Right lobe of liver (tissue), 4 donors: ENCODE measurements around the gene DIS3L2.

Experiments
- POLR2A ChIP-seq: fragments of 450-650 bp; IDR thresholded peaks from one replicate; pipeline ENCODE4 v1.6.1; 2017; ENCODE audit warnings: antibody characterized with exemption, mild to moderate bottlenecking
- TF ChIP-seq, protein P1 (sequence below), 4 donors: fragments of 200-600 bp in 3 of 4; fragments of 450-650 bp in 1 of 4; IDR thresholded peaks; one replicate each; pipeline versions ENCODE4 v1.5.1 to v1.8.0; 2016 to 2022; ENCODE audit warnings: antibody characterized with exemption in 4 of 4, mild to moderate bottlenecking in 2 of 4
- donor health status: DM: no; HTN: no; CAD: no.
- donor health status: DM: no; HTN: no; CAD: no.
- donor health status: DM: no; HTN: yes; CAD: no.

DNA sequence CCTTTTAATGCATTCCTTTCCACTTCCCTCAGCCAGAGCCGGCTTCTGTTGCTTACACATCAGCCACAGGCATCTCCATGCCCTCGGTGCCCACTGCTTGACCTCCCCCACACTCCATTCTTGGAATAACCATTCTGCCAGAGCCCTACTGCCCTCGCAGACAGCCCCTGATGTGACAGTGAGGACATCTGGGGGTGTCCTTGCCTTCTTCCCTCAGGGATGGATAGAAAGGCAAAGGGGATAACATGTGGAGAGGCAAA is 28.9 kb upstream of the DIS3L2 start:
- TF ChIP-seq, protein P1, sequence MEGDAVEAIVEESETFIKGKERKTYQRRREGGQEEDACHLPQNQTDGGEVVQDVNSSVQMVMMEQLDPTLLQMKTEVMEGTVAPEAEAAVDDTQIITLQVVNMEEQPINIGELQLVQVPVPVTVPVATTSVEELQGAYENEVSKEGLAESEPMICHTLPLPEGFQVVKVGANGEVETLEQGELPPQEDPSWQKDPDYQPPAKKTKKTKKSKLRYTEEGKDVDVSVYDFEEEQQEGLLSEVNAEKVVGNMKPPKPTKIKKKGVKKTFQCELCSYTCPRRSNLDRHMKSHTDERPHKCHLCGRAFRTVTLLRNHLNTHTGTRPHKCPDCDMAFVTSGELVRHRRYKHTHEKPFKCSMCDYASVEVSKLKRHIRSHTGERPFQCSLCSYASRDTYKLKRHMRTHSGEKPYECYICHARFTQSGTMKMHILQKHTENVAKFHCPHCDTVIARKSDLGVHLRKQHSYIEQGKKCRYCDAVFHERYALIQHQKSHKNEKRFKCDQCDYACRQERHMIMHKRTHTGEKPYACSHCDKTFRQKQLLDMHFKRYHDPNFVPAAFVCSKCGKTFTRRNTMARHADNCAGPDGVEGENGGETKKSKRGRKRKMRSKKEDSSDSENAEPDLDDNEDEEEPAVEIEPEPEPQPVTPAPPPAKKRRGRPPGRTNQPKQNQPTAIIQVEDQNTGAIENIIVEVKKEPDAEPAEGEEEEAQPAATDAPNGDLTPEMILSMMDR (IDR thresholded peaks at IDR 0.05) = no peak
- no peak for TF ChIP-seq POLR2A
